Measurements from ENCODE around the gene KLHL26. TPM values are rescaled to one million over a fixed set of nuclear protein-coding genes. Genes with fewer than 3 reads are reported as not detected.
A peak's percentile ranks its signal among the peaks of the same experiment; 100 is the strongest.

Gene KLHL26
- total RNA-seq, 2 experiments from 2014 or later: 13.7 to 19.0 TPM

GRCh38 chr19:18612772-18613588 is 23.8 kb upstream of the KLHL26 start, which contains the start of gene TMEM59L:
TMEM59L (plus strand) TSS chr19:18612870; CDS start chr19:18612959, 89 bp downstream.
- peaks cover 63 to 83% of the 10 kb centered on the region in 2 experiments for H3K27me3 ChIP-seq (ENCODE audit: control insufficient read depth in 1 of 2, insufficient read depth in 2 of 2, low read length in 2 of 2)
- H3K4me3 Mint-ChIP-seq: peak within 1 kb of the TSS; percentile 75
- H3K27ac Mint-ChIP-seq: no peak within 1 kb of the TSS
- ChIA-PET CTCF (no interaction called here), POLR2A (interaction anchor here (0.6 to 1.8 kb wide), 4 partner anchors 24 to 526 kb away, joined by 3 to 9 read pairs (median 4); partner anchors contain the start of genes REX1BD and UBA52)
- H3K36me3 Mint-ChIP-seq (ENCODE audit: low read depth): no peaks in the 10 kb centered on the region
- no peak within 1 kb of the TSS for H3K27ac ChIP-seq (ENCODE audit: low read depth in 1 of 2, low read length in 2 of 2)
- H3K4me1 Mint-ChIP-seq (ENCODE audit: low read depth): peaks cover 24% of the 10 kb centered on the region
- peak in 11 of 14 experiments; percentile 26 to 81 (median 60) for DNase-seq
- peaks cover 92% of the 10 kb centered on the region for H3K27me3 Mint-ChIP-seq
- TF ChIP-seq CTCF (IDR thresholded peaks at IDR 0.05): no peak
- peaks cover 32% of the 10 kb centered on the region for H3K4me1 ChIP-seq (ENCODE audit: insufficient read depth, low read length)
- no peaks in the 10 kb centered on the region for H3K9me3 Mint-ChIP-seq
- peaks cover 0 to 19% of the 10 kb centered on the region in 2 experiments for H3K9me3 ChIP-seq (ENCODE audit: control insufficient read depth in 1 of 2, insufficient read depth in 1 of 2, low read length in 2 of 2)
- H3K4me3 ChIP-seq (ENCODE audit: low read length): peak within 1 kb of the TSS; percentile 45
- no peaks in the 10 kb centered on the region for H3K36me3 ChIP-seq (ENCODE audit: insufficient read depth, low read length)
- ATAC-seq (ENCODE audit: poor library complexity): peak; percentile 67
- intact Hi-C loops (cut with DNase I, micrococcal nuclease): no loop called here

- TF ChIP-seq CTCF (IDR thresholded peaks at IDR 0.05): no peak
- Mint-ChIP-seq H3K36me3 (ENCODE audit: low read depth) (no peaks in the 10 kb centered on the region), H3K27me3 (peaks cover 89% of the 10 kb centered on the region), H3K9me3 (no peaks in the 10 kb centered on the region), H3K4me1 (ENCODE audit: low read depth) (peaks cover 22% of the 10 kb centered on the region), H3K27ac (no peak overlapping the region), H3K4me3 (peak overlapping the region; percentile 75)
- ChIA-PET POLR2A (interaction anchor here (0.6 kb wide), 1 partner anchor 526 kb away, joined by 4 read pairs; no protein-coding TSS in a partner anchor), CTCF (no interaction called here)
- peaks cover 0 to 15% of the 10 kb centered on the region in 2 experiments for H3K9me3 ChIP-seq (ENCODE audit: control insufficient read depth in 1 of 2, insufficient read depth in 1 of 2, low read length in 2 of 2)
- no peak overlapping the region for H3K27ac ChIP-seq (ENCODE audit: low read depth in 1 of 2, low read length in 2 of 2)
- DNase-seq (no peak), ATAC-seq (ENCODE audit: poor library complexity) (no peak)
- no peak overlapping the region for H3K4me3 ChIP-seq (ENCODE audit: low read length)
- peaks cover 57 to 76% of the 10 kb centered on the region in 2 experiments for H3K27me3 ChIP-seq (ENCODE audit: control insufficient read depth in 1 of 2, insufficient read depth in 2 of 2, low read length in 2 of 2)
- no peaks in the 10 kb centered on the region for H3K36me3 ChIP-seq (ENCODE audit: insufficient read depth, low read length)
- intact Hi-C loops (cut with DNase I, micrococcal nuclease): no loop called here
- H3K4me1 ChIP-seq (ENCODE audit: insufficient read depth, low read length): peaks cover 29% of the 10 kb centered on the region
Measured at GRCh38 chr19:18613589-18614234, 23.1 kb upstream of the KLHL26 start.

GRCh38 chr19:18616023-18616422 is 20.8 kb upstream of the KLHL26 start:
- H3K27me3 Mint-ChIP-seq: peaks cover 72% of the 10 kb centered on the region
- DNase-seq (no peak), ATAC-seq (ENCODE audit: poor library complexity) (no peak)
- ChIA-PET CTCF (no interaction called here), POLR2A (no interaction called here)
- Histone ChIP-seq H3K9me3 (ENCODE audit: control insufficient read depth in 1 of 2, insufficient read depth in 1 of 2, low read length in 2 of 2) (peaks cover 0 to 6% of the 10 kb centered on the region in 2 experiments), H3K27me3 (ENCODE audit: control insufficient read depth in 1 of 2, insufficient read depth in 2 of 2, low read length in 2 of 2) (peaks cover 35 to 54% of the 10 kb centered on the region in 2 experiments), H3K36me3 (ENCODE audit: insufficient read depth, low read length) (no peaks in the 10 kb centered on the region), H3K4me1 (ENCODE audit: insufficient read depth, low read length) (peaks cover 22% of the 10 kb centered on the region), H3K4me3 (ENCODE audit: low read length) (no peak overlapping the region), H3K27ac (ENCODE audit: low read depth in 1 of 2, low read length in 2 of 2) (no peak overlapping the region)
- no peaks in the 10 kb centered on the region for H3K9me3 Mint-ChIP-seq
- no peak overlapping the region for H3K27ac Mint-ChIP-seq
- peaks cover 20% of the 10 kb centered on the region for H3K4me1 Mint-ChIP-seq (ENCODE audit: low read depth)
- H3K36me3 Mint-ChIP-seq (ENCODE audit: low read depth): no peaks in the 10 kb centered on the region
- H3K4me3 Mint-ChIP-seq: no peak overlapping the region
- intact Hi-C loops (cut with DNase I, micrococcal nuclease): no loop called here
- TF ChIP-seq CTCF (IDR thresholded peaks at IDR 0.05): no peak
